A549 (cell line): ENCODE results near the gene TANK. TPM values are rescaled to one million over a fixed set of nuclear protein-coding genes. Genes with fewer than 3 reads are reported as not detected.
"Not testable (repeated sequence)": the region's sequence is repeated elsewhere in the genome, so short reads cannot be mapped to it uniquely, and the experiment has no call there.

Experiments used
- ATAC-seq, 2 experiments: fragments of 200-7000 bp in 1 of 2; fragments of >200 bp in 1 of 2; cut with Nextera tagmentation in 1 of 2; cut with Tn5 transposase in 1 of 2; 3 replicates each; pipeline versions ENCODE4 v1.8.0 to v1.9.1; 2018 to 2020; ENCODE audit warnings: mild to moderate bottlenecking in 1 of 2, moderate library complexity in 1 of 2
- CTCF ChIA-PET: fragments of 300-600 bp; sonication (Branson Sonifier 250); formaldehyde crosslinking; extraction: SDS; loops from one replicate; lab custom pipeline; 2021; ENCODE audit warnings: antibody characterized with exemption, inconsistent platforms; lab: Yijun Ruan, JAX
- POLR2A ChIA-PET: fragments of 350-600 bp; formaldehyde crosslinking; extraction: SDS; loops from one replicate; lab custom pipeline; 2021; ENCODE audit warnings: antibody characterized with exemption, inconsistent platforms; lab: Yijun Ruan, JAX
- DNase-seq, 2 experiments: peaks; one replicate each; pipeline versions ENCODE4 v3.0.0 to v3.0.0-alpha.2; 2011 to 2016; ENCODE audit warnings: low read depth in 1 of 2, low spot score in 1 of 2
- FAIRE-seq: peaks from 2 replicates; lab custom pipeline; 2011; peaks lifted over from hg19 to GRCh38; lab: Jason Lieb, UNC
- H3K27ac ChIP-seq, 2 experiments: fragments of >200 bp; sonication (Bioruptor Twin); formaldehyde crosslinking; 3 replicates each; pipeline ENCODE4 v1.5.1; 2016 to 2017
- H3K4me1 ChIP-seq: fragments of >200 bp; sonication (Bioruptor Twin); formaldehyde crosslinking; 3 replicates; pipeline ENCODE4 v1.6.1; 2016
- H3K4me2 ChIP-seq: fragments of >200 bp; sonication (Bioruptor Twin); formaldehyde crosslinking; 3 replicates; pipeline ENCODE4 v1.6.1; 2016
- H3K4me3 ChIP-seq: fragments of >200 bp; sonication (Bioruptor Twin); formaldehyde crosslinking; 3 replicates; pipeline ENCODE4 v1.5.1; 2016
- H3K9me3 ChIP-seq: fragments of >200 bp; sonication (Bioruptor Twin); formaldehyde crosslinking; 3 replicates; pipeline ENCODE4 v1.6.1; 2016
- CBX2 ChIP-seq: fragments of 200-600 bp; sonication (generic); IDR thresholded peaks from 2 replicates; pipeline ENCODE4 v1.6.1; 2016; ENCODE audit warnings: low read depth, mild to moderate bottlenecking, borderline replicate concordance
- CBX8 ChIP-seq: fragments of 200-600 bp; sonication (generic); IDR thresholded peaks from 2 replicates; pipeline ENCODE4 v1.6.1; 2016
- CHD2 ChIP-seq: fragments of 150-350 bp; IDR thresholded peaks from 2 replicates; pipeline ENCODE4 v1.6.1; 2014; ENCODE audit warnings: low read length; ENCODE audit not compliant: partially characterized antibody
- FOSL2 ChIP-seq, 2 experiments: fragments of 450-650 bp in 1 of 2; fragments of >200 bp in 1 of 2; sonication (Bioruptor Twin) in 1 of 2; formaldehyde crosslinking; IDR thresholded peaks; 2 replicates each; pipeline versions ENCODE4 v1.5.0 to v1.6.1; 2016 to 2020; ENCODE audit warnings: mild to moderate bottlenecking in 1 of 2, moderate library complexity in 1 of 2
- HDAC2 ChIP-seq: fragments of 200-600 bp; sonication (generic); IDR thresholded peaks from 2 replicates; pipeline ENCODE4 v1.6.1; 2016
- HOXB5 ChIP-seq: fragments of 250-450 bp; sonication (Bioruptor Pico); IDR thresholded peaks from 2 replicates; pipeline ENCODE4 v1.5.0; 2020; ENCODE audit warnings: mild to moderate bottlenecking, moderate library complexity
- JUNB ChIP-seq: fragments of >200 bp; sonication (Bioruptor Twin); formaldehyde crosslinking; IDR thresholded peaks from 2 replicates; pipeline ENCODE4 v1.6.1; 2016
- MAFK ChIP-seq: fragments of 450-650 bp; IDR thresholded peaks from 2 replicates; pipeline ENCODE4 v1.6.1; 2014; ENCODE audit not compliant: partially characterized antibody
- MAZ ChIP-seq: fragments of 150-350 bp; IDR thresholded peaks from 2 replicates; pipeline ENCODE4 v1.6.1; 2014; ENCODE audit warnings: antibody characterized with exemption, low read depth, low read length, borderline replicate concordance
- RCOR1 ChIP-seq: fragments of 150-350 bp; IDR thresholded peaks from 2 replicates; pipeline ENCODE4 v1.6.1; 2014; ENCODE audit warnings: antibody characterized with exemption, low read length, low read depth
- RNF2 ChIP-seq: fragments of 200-600 bp; sonication (generic); IDR thresholded peaks from 2 replicates; pipeline ENCODE4 v1.6.1; 2016; ENCODE audit warnings: low read depth, mild to moderate bottlenecking, antibody characterized with exemption, moderate library complexity, borderline replicate concordance
- SMC3 ChIP-seq: fragments of >200 bp; sonication (Bioruptor Twin); formaldehyde crosslinking; IDR thresholded peaks from 3 replicates; pipeline ENCODE4 v1.6.1; 2018; ENCODE audit warnings: inconsistent platforms
- ZSCAN20 ChIP-seq: fragments of 250-450 bp; sonication (Bioruptor Pico); IDR thresholded peaks from 2 replicates; pipeline ENCODE4 v1.8.0; 2022; ENCODE audit warnings: mild to moderate bottlenecking, moderate library complexity
- WGBS: methylation state at CpG from one replicate; pipeline ENCODE4 v1.1.6; 2017; ENCODE audit errors: missing lambda C conversion rate; 5-methylcytosine and 5-hydroxymethylcytosine counted together
- polyA plus RNA-seq, 4 experiments: library from polyadenylated mRNA; depleted of rRNA in 3 of 4; stranded (reverse); fragments of >200 nt; fragmentation: RNase III in 1 of 4; extraction: RNeasy Plus Mini Kit Qiagen cat#74134 plus additional on column Dnase treatment in 1 of 4; gene quantifications; 2 replicates in 3 of 4; 3 replicates in 1 of 4; pipeline ENCODE4 v1.2.3, GENCODE V29; 2011 to 2017
- TF ChIP-seq, protein P1 (sequence below): fragments of 250-450 bp; sonication (Bioruptor Pico); IDR thresholded peaks from 2 replicates; pipeline ENCODE4 v1.5.0; 2020; ENCODE audit warnings: low read depth, mild to moderate bottlenecking, moderate library complexity
- TF ChIP-seq, protein P2 (sequence below): fragments of 250-450 bp; sonication (Bioruptor Pico); IDR thresholded peaks from 2 replicates; pipeline ENCODE4 v1.5.0; 2021; ENCODE audit warnings: mild to moderate bottlenecking, moderate library complexity, borderline replicate concordance
- TF ChIP-seq, protein P3 (sequence below): fragments of 200-600 bp; sonication (generic); IDR thresholded peaks from 2 replicates; pipeline ENCODE4 v1.6.1; 2016; ENCODE audit warnings: antibody characterized with exemption, mild to moderate bottlenecking, moderate library complexity
- TF ChIP-seq, protein P4 (sequence below): IDR thresholded peaks from 2 replicates; pipeline ENCODE4 v1.6.1; 2012; ENCODE audit warnings: low read depth, borderline replicate concordance
- TF ChIP-seq, protein P5 (sequence below): IDR thresholded peaks from 2 replicates; pipeline ENCODE4 v1.6.1; 2012

Gene TANK
- polyA plus RNA-seq, 2 of the 4 experiments (the other 2 are of a cell fraction) = 59.6 to 76.3 TPM

DNA sequence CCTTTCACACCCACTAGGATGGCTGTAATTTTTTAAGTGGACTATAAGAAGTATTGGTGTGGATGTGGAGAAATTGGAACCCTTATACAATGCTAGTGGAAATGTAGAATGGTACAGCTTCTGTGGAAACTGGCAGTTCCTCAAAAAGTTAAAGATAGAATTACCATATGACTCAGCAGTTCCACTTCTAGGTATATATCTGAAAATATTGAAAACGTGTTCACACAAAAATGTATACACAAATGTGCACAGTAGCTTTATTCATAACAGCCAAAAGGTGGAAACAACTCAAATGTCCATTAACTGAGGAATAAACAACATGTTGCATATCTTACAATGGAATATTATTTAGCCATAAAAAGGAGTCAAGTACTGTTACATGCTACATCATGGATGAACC, 17.7 kb downstream of the TANK start:
- Histone ChIP-seq H3K27ac (no peak overlapping the region), H3K4me1 (no peaks in the 10 kb centered on the region), H3K4me2 (no peak overlapping the region), H3K4me3 (no peak overlapping the region), H3K9me3 (no peaks in the 10 kb centered on the region)
- POLR2A ChIA-PET = no interaction called here
- TF ChIP-seq, protein P1, sequence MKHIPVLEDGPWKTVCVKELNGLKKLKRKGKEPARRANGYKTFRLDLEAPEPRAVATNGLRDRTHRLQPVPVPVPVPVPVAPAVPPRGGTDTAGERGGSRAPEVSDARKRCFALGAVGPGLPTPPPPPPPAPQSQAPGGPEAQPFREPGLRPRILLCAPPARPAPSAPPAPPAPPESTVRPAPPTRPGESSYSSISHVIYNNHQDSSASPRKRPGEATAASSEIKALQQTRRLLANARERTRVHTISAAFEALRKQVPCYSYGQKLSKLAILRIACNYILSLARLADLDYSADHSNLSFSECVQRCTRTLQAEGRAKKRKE (CRISPR knock-in tag) = no peak
- TF ChIP-seq MAFK = peak; percentile 58
- no peak for ATAC-seq
- FAIRE-seq = no peak
- WGBS = 75% methylated on average over 1 of the region's 1 CpG
- CTCF ChIA-PET = no interaction called here
- DNase-seq = no peak

DNA sequence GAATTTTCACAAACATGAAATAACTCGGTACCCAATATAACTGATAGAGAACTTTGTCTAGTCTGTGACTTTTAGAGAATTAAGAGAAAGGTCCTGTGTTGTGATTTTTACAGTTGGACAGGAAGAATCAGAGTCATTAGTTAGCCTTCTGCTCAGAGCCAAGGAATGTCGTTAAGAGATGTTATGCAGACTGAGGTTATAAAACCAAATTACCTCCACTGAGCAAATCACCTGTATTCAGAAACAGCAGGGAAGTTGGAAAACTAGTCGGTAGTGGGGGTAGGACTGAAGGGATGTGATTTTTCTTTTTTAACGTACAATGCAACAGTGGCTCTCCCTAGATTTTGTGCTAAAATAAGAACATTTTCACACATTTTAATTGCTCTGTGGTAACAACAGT, 18.5 kb downstream of the TANK start:
- Histone ChIP-seq H3K4me2 (no peak overlapping the region), H3K4me3 (no peak overlapping the region), H3K9me3 (no peaks in the 10 kb centered on the region), H3K4me1 (no peaks in the 10 kb centered on the region), H3K27ac (no peak overlapping the region)
- DNase-seq = no peak
- ChIA-PET POLR2A (no interaction called here), CTCF (no interaction called here)
- no peak for FAIRE-seq
- WGBS = 97% methylated on average over 4 of the region's 4 CpGs
- ATAC-seq = no peak
- TF ChIP-seq, protein P2, sequence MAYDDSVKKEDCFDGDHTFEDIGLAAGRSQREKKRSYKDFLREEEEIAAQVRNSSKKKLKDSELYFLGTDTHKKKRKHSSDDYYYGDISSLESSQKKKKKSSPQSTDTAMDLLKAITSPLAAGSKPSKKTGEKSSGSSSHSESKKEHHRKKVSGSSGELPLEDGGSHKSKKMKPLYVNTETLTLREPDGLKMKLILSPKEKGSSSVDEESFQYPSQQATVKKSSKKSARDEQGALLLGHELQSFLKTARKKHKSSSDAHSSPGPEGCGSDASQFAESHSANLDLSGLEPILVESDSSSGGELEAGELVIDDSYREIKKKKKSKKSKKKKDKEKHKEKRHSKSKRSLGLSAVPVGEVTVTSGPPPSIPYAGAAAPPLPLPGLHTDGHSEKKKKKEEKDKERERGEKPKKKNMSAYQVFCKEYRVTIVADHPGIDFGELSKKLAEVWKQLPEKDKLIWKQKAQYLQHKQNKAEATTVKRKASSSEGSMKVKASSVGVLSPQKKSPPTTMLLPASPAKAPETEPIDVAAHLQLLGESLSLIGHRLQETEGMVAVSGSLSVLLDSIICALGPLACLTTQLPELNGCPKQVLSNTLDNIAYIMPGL (CRISPR knock-in tag) = no peak
- TF ChIP-seq FOSL2 (IDR thresholded peaks at IDR 0.05) (no peak), FOSL2 (CRISPR knock-in tag; IDR thresholded peaks at IDR 0.05) (no peak), HDAC2 (no peak), JUNB (no peak), SMC3 (no peak), MAZ (no peak)

DNA sequence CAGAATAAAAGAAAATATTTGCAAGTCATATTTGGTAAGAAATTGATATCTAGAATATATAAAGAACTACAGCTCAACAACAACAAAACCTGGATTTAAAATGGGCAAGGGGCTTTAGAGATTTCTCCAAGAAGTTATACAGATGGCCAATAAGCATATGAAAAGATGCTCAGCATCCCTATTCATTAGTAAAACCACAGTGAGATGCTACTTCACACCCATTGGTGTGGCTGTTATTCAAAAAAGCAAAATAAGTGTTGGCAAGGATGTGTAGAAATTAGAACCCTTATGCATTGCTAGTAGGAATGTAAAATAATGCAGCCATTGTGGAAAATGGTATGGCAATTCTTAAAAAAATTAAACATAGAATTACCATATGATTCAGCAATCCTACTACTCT, 29.8 kb downstream of the TANK start:
- Histone ChIP-seq H3K4me2 (no peak overlapping the region), H3K27ac (no peak overlapping the region), H3K4me3 (no peak overlapping the region), H3K9me3 (no peaks in the 10 kb centered on the region), H3K4me1 (no peaks in the 10 kb centered on the region)
- TF ChIP-seq CBX8 (no peak), CBX2 (no peak)
- CTCF ChIA-PET = no interaction called here
- no peak for ATAC-seq
- POLR2A ChIA-PET = no interaction called here
- FAIRE-seq = no peak
- DNase-seq = no peak

DNA sequence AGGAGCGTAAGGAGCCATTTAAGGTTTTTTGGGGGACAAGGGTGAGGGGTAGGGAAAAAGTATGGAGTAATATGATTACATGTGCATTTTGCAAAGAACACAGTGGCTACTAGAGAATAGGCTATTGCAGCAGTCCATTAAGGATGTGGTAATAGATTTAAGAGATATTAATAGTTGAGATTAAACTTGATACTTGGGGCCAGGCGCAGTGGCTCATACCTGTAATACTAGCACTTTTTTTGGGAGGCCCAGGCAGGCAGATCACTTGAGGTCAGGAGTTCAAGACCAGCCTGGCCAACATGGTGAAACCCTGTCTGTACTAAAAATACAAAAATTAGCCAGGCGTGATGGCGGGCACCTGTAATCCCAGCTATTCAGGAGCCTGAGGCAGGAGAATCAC, 35.4 kb downstream of the TANK start:
- DNase-seq, POLR2A ChIA-PET, ATAC-seq, H3K4me1 ChIP-seq, FAIRE-seq, H3K9me3 ChIP-seq, H3K27ac ChIP-seq, H3K4me3 ChIP-seq, H3K4me2 ChIP-seq: not testable (repeated sequence)
- CTCF ChIA-PET = interaction anchor here (0.6 to 1.5 kb wide), 2 partner anchors 55 to 132 kb away, joined by 3 to 4 read pairs; no protein-coding TSS in a partner anchor
- WGBS = 97% methylated on average over 4 of the region's 4 CpGs

DNA sequence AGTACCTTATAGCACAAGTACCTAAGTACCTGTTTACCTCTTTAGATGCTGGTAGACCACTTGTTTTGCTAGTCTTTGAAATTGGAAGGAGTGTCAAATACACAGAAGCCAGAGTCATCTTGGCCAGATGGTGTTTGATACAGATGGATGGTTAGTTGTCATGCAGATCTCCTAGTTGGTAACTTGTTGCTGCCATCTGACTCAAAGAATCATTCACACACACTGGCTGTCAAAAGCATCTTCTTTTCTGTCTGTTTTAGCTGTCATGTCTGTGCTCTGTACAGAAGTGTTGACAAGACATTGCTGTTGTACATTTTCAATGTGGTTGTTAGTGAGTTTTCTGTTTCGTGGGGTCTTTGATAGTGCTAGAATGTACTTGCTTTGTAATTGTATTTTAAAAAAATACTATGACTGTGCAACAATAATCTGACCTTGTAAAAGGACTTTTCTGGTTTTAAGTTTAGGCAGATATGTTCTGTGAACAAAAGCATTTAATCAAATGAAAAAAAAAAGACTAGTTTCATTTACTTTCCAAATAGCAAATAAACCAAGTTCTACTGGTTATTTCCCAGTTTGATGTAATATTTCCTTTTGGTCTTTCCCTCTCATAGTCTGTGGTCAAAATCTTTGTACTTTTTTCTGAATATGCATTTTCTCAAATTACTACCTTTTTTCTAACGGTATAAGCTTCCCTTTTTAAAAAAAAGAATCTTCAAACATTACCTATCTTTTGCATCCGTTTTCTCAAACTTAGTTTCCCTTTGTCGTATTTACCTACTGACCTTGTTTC, 39.9 kb downstream of the TANK start:
- TF ChIP-seq RCOR1 (no peak), RNF2 (no peak), CBX2 (no peak), ZSCAN20 (CRISPR knock-in tag) (no peak), HOXB5 (CRISPR knock-in tag) (no peak), CHD2 (no peak)
- TF ChIP-seq, protein P3, sequence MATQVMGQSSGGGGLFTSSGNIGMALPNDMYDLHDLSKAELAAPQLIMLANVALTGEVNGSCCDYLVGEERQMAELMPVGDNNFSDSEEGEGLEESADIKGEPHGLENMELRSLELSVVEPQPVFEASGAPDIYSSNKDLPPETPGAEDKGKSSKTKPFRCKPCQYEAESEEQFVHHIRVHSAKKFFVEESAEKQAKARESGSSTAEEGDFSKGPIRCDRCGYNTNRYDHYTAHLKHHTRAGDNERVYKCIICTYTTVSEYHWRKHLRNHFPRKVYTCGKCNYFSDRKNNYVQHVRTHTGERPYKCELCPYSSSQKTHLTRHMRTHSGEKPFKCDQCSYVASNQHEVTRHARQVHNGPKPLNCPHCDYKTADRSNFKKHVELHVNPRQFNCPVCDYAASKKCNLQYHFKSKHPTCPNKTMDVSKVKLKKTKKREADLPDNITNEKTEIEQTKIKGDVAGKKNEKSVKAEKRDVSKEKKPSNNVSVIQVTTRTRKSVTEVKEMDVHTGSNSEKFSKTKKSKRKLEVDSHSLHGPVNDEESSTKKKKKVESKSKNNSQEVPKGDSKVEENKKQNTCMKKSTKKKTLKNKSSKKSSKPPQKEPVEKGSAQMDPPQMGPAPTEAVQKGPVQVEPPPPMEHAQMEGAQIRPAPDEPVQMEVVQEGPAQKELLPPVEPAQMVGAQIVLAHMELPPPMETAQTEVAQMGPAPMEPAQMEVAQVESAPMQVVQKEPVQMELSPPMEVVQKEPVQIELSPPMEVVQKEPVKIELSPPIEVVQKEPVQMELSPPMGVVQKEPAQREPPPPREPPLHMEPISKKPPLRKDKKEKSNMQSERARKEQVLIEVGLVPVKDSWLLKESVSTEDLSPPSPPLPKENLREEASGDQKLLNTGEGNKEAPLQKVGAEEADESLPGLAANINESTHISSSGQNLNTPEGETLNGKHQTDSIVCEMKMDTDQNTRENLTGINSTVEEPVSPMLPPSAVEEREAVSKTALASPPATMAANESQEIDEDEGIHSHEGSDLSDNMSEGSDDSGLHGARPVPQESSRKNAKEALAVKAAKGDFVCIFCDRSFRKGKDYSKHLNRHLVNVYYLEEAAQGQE = no peak
- TF ChIP-seq, protein P4, sequence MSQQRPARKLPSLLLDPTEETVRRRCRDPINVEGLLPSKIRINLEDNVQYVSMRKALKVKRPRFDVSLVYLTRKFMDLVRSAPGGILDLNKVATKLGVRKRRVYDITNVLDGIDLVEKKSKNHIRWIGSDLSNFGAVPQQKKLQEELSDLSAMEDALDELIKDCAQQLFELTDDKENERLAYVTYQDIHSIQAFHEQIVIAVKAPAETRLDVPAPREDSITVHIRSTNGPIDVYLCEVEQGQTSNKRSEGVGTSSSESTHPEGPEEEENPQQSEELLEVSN = no peak
- TF ChIP-seq, protein P5, sequence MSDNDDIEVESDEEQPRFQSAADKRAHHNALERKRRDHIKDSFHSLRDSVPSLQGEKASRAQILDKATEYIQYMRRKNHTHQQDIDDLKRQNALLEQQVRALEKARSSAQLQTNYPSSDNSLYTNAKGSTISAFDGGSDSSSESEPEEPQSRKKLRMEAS = no peak
- TF ChIP-seq, all 56 proteins: peak for 0
- Histone ChIP-seq H3K4me1 (peaks cover 6% of the 10 kb centered on the region; the same call in 1 of the 3 replicates), H3K4me3 (no peak overlapping the region), H3K9me3 (no peaks in the 10 kb centered on the region), H3K27ac (no peak overlapping the region), H3K4me2 (no peak overlapping the region)
- no peak for ATAC-seq
- WGBS = 87% methylated on average over 4 of the region's 4 CpGs
- POLR2A ChIA-PET = no interaction called here
- DNase-seq = no peak
- CTCF ChIA-PET = no interaction called here
- no peak for FAIRE-seq
